Dedifferentiated amniotic fluid mesenchymal stem cell (primary cell): ENCODE measurements around the gene PDHX.
"Not testable (repeated sequence)": the region's sequence is repeated elsewhere in the genome, so short reads cannot be mapped to it uniquely, and the experiment has no call there.

Source experiments
- DNase-seq: peaks from one replicate; pipeline ENCODE4 v3.0.0-alpha.2; 2016; ENCODE audit errors: extremely low spot score

PDHX gene

GRCh38 chr11:35015621-35016387, 99.4 kb downstream of the PDHX start:
- no peak for DNase-seq

GRCh38 chr11:35016916-35017315, 100.5 kb downstream of the PDHX start:
- DNase-seq = no peak

GRCh38 chr11:35017528-35018342, 101.3 kb downstream of the PDHX start:
- no peak for DNase-seq

GRCh38 chr11:35021589-35021988, 105.2 kb downstream of the PDHX start:
- no peak for DNase-seq

- DNase-seq = not testable (repeated sequence)
Measured at GRCh38 chr11:35023940-35024339, 107.5 kb downstream of the PDHX start.

GRCh38 chr11:35028007-35028406, 111.6 kb downstream of the PDHX start:
- not testable (repeated sequence) for DNase-seq

- DNase-seq = peak; percentile 67
Measured at GRCh38 chr11:35029979-35030682, 113.7 kb downstream of the PDHX start.

- peak; percentile 85 for DNase-seq
Measured at GRCh38 chr11:35030716-35031213, 114.3 kb downstream of the PDHX start.

- DNase-seq = no peak
Measured at GRCh38 chr11:35031346-35031745, 114.9 kb downstream of the PDHX start.

- no peak for DNase-seq
Measured at GRCh38 chr11:35031867-35032266, 115.4 kb downstream of the PDHX start.

GRCh38 chr11:35033011-35033410, 116.6 kb downstream of the PDHX start:
- DNase-seq = no peak

- DNase-seq = no peak
Measured at GRCh38 chr11:35034401-35034800, 118.0 kb downstream of the PDHX start.

GRCh38 chr11:35035894-35036408, 119.5 kb downstream of the PDHX start:
- peak; percentile 77 for DNase-seq

GRCh38 chr11:35036639-35037038, 120.2 kb downstream of the PDHX start:
- no peak for DNase-seq

GRCh38 chr11:35038211-35038928, 122.0 kb downstream of the PDHX start:
- no peak for DNase-seq

- DNase-seq = no peak
Measured at GRCh38 chr11:35039076-35039475, 122.7 kb downstream of the PDHX start.

GRCh38 chr11:35040221-35040942, 124.0 kb downstream of the PDHX start:
- DNase-seq = no peak

- DNase-seq = no peak
Measured at GRCh38 chr11:35041070-35041554, 124.7 kb downstream of the PDHX start.

GRCh38 chr11:35042224-35042623, 125.8 kb downstream of the PDHX start:
- no peak for DNase-seq

GRCh38 chr11:35042913-35043312, 126.5 kb downstream of the PDHX start:
- DNase-seq = no peak
